IPS-NIHi7 (cell line): Measurements from ENCODE around the gene RABL6.
"Not testable (repeated sequence)": the region's sequence is repeated elsewhere in the genome, so short reads cannot be mapped to it uniquely, and the experiment has no call there.

Experiments
- DNase-seq: peaks from one replicate; pipeline ENCODE4 v3.0.0; 2012; ENCODE audit warnings: mixed read lengths; ENCODE audit errors: extremely low spot score

RABL6 gene

DNA sequence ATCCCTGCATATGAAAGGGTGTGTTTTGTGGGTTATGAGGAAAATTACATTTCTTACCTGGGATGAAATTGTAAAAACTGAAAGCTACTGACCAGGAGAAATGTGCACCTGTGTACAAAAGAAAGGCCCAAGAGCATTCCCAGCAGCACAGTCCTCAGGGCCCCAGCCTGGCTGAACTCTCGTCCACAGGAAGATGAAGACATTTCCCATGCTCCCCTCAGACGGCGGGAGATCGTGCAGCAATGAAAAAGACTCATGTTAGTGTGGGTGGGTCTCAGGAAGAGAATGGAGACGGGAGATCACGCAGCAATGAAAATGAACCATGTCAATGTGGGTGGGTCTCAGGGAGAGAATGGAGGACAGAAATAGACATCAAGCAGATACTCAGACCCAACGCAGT lies 30.8 kb upstream of the RABL6 start:
- DNase-seq, result no peak

DNA sequence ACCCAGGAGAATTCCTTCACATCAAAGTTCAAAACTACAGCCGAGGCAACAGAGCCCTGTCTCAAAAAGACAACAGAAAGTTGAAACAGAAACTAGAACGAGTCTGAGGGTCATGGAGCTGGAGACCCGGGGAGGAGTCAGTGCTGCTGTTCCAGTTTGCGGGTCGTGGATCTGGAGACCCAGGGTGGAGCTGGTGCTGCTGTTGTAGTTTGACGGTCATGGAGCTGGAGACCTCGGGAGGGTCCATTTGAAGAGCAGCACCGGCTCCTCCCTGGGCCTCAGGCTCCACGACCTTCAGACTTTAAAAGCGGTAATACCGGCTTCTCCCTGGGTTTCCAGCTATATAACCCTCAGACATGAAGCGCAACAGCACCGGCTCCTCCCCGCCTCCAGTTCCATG lies 30.4 kb upstream of the RABL6 start:
- DNase-seq, result no peak

DNA sequence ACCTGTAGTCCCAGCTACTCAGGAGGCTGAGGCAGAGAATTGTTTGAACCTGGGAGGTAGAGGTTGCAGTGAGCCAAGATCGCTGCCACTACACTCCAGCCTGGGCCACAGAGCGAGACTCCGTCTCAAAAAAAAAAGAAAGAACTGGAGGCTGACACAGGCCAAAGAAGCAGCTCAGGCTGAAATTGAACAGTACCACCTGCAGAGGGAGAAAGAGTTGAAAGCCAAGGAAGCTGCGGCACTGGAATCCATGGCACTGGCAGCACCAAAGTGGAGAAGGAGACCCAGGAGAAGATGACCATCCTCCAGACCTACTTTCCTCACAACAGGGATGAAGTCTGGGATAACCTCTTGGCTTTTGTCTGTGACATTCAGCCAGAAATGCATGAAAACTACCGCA lies 27.9 kb upstream of the RABL6 start:
- no peak for DNase-seq

DNA sequence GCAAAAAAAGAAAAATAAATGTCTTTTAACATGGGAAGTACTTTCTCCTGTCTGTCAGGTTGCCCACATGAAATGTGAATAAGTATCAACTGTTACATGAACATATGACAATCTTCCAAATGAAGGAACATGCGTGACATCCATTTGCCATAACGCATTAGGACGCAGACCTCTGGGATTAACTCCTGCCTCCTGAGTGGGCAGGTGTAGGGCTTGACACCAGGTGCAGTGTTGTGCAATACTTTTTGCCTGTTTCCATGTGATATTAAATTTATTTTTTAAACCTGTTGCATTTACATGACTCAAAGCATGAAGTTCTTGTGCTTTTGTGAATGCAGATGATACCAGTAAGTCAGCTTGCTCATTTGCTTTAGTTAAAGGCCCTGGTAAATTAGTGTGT lies 25.3 kb upstream of the RABL6 start:
- DNase-seq, result no peak

DNA sequence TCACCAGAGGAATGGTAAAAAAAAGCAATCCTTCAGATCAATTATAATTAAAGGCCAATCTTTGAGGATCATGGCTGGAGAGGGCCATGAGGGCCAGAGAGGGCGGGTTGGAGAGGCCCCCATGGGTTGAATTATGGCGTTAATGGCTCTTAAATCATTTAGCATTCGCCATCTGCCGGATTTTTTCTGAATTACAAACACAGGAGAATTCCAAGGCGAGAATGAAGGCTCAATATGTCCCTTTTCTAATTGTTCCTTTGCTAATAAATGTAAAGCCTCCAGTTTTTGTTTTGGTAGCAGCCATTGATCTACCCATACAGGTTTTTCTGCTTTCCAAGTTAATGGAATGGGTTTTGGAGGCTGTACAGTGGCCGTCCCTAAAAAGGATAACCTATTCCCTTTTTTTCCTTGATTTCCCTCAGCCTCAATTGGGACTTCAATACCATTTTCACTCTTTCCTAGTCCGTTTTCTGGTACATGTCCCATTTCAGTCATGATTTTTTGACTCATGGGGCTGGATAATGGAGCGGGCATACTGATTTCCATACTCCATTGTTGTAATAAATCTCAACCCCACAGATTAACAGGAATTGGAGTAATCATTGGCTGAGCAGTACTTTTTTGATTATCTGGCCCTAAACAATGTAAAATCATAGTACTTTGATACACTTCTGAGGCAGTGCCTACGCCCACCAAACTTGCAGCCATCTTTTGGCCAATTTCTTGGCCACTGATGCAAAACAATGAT lies 23.3 kb upstream of the RABL6 start:
- DNase-seq, result no peak

DNA sequence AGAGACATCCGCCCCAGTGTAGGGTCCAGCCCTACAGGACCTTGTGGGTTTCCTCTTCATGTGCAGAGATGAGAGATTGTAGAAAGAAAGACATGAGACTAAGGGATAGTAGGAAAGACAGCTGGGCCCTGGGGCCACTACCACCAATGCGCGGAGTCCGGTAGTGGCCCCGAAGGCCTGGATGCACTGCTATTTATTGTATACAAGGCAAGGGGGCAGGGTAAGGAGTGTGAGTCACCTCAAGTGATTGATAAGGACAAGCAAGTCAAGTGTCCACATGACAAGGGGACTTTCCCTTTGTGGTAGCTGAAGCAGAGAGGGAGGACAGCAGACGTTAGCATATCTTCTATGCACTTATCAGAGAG lies 22.8 kb upstream of the RABL6 start:
- no peak for DNase-seq

DNA sequence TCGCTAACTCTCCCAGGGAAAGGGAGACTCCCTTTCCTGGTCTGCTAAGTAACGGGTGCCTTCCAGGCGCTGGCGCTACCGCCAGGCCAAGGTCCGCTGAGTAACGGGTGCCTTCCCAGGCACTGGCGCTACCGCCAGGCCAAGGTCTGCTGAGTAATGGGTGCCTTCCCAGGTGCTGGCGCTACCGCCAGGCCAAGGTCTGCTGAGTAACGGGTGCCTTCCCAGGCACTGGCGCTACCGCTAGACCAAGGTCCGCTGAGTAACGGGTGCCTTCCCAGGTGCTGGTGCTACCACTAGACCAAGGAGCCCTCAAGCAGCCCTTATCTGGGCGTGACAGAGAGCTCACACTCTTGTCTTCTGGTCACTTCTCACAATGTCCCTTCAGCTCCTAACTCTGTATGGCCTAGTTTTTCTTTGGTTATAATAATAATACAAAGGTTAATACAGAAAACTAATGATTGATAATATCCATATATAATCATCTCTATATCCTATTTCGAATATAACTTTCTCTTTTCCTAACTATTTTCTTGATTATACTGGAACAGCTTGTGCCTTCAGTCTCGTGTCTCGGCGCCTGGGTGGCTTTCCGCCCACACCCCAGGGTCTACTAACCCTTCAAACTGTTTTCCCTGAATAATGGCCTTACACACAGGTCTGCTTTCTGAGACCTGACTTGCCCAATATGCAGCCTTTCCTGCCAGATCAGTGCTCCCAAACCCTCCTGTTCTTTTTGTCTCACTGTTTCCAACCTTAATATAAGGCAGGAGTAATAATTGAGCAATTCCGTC lies 22.0 kb upstream of the RABL6 start:
- not testable (repeated sequence) for DNase-seq

DNA sequence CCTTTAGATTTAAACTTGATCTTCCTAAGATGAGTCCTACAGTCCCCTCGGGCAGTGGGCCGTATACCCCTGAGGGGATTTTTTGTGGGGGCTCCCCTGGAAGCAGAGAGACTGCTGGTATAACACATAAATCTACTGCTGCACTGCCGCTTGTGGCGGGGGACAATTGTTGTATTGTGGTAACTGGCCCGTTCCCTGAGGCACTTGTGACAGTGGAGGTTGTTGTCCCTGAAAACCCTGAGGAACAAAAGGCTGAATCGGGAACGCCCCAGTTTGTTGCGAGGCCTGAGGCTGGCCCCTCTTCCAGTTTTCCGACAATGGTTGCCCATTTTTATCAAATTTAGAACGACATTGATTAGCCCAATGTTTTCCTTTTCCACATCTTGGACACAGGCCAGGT lies 21.3 kb upstream of the RABL6 start:
- DNase-seq, result no peak

DNA sequence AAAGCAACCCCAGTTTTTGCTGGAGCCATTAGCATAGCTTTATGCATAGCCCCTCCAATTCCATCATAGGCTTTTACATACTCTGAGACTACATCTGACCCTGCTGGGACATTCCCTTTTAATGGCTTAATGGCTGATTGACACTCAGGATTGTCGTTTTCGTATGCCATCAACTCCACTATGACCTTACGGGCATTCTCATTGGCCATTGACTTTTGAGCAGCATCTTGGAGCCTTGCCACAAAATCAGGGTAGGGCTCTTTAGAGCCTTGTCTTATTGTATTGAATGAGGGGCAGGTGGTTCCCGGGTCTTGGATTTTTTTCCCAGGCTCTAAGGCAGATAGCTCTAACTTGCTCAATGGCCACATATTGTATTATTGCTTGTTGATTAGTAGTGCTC lies 20.8 kb upstream of the RABL6 start:
- not testable (repeated sequence) for DNase-seq

DNA sequence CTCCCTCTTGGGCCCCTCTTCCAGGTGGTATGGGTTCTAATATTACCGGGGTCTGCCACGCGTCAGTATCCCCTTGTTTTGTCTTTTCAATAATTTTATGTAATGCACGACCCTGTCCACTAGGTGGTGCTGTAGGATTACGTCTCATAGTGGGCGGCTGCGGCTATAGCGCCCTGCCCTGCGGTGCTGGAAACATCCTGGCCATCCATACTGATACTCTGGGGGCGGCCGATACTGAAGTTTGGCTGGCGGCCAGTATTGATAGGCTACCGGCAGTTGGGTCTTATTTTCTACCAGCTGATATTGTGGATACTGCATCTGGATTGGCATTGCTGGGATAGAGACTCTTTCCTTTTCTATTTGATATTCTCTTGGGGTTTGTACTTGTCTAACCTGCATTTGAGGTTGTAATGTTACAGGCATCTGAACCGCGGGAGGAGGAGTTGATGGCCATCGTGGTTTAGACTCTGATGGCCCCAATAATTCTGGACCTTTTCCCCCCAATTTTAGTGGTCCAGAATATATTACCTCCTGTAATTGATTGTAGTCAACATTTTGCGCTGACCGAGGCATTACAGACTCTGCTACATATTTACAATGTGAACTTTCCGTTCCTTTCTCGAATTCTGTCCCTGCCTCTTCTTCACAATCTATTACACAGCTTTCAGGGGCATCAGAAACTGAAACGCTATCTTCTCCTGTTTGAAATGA lies 19.9 kb upstream of the RABL6 start:
- DNase-seq, result peak; percentile 72

DNA sequence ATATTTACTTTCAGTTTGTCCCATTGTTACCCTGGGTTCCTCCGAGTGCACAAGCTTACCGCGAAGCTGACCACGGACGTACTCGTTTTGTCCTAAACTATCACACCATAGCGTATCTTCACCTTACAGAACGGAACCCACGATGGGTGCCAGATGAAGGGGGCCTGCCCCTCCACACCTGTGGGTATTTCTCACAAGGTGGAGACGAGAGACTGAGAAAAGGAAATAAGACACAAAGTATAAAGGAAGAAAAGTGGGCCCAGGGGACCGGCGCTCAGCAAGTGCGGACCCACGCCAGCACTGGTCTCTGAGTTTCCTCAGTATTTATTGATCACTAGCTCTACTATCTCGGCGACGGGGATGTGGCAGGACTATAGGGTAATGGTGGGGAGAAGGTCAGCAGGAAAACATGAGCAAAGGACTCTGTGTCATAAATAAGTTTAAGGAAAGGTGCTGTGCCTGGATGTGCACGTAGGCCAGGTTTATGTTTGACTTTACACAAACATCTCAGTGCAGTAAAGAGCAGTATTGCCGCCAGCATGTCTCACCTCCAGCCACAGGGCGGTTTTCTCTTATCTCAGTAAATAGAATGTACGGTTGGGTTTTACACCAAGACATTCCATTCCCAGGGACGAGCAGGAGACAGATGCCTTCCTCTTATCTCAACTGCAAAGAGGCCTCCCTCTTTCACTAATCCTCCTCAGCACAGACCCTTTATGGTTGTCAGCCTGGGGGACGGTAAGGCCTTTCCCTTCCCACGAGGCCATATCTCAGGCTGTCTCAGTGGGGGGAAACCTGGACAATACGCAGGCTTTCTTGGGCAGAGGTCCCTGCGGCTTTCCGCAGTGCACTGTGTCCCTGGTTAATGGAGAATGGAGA lies 18.9 kb upstream of the RABL6 start:
- not testable (repeated sequence) for DNase-seq

DNA sequence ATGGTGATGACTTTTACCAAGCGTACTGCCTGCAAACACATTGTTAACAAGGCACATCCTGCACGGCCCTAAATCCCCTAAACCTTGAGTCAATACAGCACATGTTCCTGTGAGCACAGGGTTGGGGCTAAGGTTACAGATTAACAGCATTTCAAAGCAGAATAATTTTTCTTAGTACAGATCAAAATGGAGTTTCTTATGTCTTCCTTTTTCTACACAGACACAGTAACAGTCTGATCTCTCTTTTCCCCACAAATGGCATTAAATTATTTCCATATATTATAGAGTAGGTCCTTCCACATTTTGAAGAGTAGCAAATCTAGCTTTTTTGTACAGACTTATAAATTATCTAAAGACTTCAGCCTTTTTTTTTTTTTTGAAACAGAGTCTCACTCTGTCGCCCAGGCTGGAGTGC lies 18.2 kb upstream of the RABL6 start:
- DNase-seq, result no peak

DNA sequence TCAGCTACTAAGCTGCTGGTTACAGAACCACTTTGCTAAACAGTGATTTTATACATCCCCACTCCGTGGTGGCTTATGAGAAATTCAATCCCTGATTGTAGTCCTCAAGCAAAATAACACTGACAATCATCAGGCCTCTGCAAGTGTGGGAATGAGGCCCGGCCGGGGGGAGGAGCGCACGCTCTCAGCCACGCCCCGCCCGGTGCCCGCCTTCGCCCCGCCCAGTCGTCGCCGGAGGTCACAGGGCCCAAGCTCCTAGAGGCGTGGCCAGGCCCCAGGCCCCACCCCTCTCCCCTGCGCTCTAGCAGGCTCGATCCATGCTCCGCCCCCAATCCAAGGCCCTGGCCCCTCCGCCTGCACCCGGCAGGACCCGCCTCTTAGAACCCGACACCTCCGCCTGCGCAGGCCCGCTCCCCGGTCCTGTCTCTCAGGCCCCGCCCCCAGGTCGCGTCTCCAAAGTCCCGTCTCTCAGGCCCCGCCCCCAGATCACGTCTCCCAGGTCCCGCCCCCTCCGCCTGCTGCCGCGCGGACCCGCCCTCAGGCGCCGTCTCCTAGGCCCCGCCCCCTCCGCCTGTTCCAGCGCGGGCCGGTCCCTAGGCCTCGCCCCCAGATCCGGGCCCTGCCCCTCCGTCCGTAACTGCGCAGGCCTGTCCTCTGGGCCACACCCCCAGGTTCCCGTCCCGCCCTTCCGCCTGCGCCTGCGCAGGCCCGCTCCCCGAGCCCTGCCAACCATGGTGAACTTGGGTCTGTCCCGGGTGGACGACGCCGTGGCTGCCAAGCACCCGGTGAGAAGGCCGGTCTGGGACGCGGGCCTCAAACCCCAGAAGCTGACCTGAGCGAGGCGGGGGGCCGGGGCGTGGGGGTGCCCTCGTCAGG lies 16.9 kb upstream of the RABL6 start, which contains the start of gene TMEM141:
Gene TMEM141, plus strand, starts transcription at position 705 of the 876 bp plus-strand sequence. Its CDS starts 27 bp downstream, at position 732.
- DNase-seq, result peak; percentile 94

DNA sequence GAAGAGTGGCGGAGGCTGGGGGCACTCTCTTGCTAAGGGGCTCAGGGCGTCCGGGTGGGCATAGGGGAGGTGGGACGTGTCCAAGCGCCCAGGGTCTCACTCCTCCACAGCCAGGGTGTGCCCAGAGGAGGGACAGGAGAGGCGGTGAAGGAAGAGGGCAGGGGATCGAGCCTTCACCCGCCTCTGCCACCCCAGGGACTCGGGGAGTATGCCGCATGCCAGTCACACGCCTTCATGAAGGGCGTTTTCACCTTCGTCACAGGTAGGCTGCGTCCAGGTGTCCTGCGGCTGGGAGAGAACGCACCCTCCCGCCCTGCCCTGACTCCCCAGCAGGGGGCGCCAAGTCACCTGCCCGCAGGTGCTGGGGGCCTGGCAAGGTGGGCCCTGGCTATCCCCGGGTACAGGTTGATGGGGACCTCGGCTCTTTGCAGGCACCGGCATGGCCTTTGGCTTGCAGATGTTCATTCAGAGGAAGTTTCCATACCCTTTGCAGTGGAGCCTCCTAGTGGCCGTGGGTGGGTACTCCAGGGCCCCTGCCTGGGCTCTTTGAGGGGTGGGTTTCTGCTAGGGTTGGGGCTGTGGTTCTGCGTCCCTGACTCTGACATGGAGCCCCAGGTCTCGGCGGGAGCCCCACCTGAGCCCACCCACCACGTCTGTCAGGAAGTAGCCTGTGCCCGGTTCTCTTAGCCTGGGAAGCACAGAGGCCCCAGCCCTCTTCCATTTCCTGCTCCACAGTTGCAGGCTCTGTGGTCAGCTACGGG lies 16.1 kb upstream of the RABL6 start:
- peak; percentile 67 for DNase-seq

DNA sequence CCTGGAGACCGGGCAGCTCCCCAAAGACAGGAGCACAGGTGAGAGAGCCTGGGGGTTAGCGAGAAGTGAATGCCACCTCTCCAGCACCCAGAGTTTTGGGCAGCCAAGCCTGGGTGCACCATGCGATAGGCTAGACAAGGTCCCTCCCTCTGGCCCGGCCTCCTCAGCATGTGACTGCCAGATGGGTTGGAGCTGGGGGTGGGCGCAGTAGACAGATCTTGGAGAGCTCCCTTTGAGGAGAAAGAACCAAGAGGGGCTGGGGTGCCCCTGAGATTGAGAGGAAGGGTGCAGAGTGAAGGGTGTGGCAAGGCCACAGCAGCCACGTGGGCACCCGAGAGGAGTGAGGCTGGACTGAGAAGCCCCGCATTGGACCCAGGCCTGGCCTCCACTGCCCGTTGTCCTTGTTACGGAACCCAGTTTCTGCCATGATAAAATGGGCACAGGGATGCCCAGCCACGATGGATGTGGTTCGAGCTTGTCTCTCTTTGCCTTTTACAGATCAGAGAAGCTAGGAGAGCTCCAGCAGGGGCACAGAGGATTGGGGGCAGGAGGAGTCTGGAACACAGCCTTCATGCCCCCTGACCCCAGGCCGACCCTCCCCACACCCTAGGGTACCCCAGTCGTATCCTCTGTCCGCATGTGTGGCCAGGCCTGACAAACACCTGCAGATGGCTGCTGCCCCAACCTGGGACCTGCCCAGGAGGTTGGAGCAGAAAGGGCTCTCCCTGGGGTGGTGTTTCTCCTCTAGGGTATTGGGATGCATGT lies 15.2 kb upstream of the RABL6 start:
- no peak for DNase-seq

DNA sequence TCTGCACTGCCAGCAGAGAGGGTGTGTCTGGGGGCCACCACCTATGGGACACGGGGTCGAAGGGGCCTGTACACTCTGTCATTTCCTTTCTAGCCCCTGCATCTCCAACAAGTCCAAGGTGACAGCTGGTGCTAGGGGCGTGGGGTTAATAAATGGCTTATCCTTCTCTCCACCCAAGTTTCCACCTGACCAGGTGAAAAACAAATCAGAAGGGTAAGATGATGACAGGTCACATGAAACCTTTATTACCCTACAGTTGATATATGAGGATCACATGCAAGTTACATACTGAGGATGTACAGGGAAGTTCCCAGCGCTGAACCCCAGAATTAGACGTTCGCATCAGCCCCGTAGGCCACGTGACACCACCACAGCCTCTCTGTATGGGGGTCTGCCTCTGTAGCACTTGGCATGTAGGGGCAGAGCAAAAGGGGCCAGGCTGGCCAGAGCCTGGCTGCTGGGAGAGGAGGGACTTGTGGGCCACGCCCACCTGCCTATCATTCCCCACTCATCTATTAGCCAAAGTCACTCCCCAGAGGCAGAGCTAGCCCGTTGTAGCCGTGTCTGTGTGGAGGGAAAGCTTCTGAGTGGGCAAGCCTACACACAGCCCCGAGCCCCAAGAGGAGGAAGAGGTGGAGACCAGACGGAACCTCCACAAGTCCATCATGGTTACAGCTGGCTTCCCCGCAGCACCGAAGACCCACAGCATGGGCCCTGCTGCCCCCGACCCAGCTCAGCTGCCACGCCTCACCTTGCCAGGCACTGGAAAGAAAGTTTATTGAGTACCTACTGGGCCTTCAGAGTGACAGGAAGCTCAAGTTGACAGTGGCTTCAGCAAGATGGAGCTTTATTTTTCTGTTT lies 14.4 kb upstream of the RABL6 start:
- no peak for DNase-seq

DNA sequence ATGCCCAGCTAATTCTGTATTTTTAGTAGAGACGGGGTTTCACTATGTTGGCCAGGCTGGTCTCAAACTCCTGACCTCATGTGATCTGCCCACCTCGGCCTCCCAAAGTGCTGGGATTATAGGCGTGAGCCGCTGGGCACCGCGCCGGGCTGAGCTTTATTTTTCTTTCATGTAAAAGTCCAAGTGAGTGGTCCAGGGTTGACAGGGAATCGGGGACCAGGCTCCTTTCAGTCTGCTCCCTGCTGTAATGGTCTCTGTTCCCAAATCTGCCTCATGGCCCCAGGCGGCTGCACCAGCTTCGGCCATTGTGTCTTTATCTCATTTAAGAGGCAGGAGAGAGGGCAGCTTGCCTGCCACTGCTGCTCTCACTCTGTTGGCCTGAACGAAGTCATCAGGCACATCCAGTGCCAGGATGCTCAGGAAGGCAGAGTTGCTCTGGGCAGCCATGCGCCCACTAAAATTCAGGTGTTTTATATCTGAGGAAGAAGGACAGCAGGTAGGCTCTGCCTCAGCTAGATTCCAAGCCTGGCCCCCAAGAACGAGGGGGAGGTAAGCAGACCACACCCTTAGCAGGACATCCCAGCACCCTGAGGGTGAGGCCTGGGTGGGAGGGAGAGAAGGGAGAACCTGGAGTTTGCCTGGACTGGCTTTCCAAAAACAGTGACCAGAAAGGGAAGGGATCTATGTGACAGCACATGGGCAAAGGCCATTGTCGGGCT lies 13.3 kb upstream of the RABL6 start:
- no peak for DNase-seq

DNA sequence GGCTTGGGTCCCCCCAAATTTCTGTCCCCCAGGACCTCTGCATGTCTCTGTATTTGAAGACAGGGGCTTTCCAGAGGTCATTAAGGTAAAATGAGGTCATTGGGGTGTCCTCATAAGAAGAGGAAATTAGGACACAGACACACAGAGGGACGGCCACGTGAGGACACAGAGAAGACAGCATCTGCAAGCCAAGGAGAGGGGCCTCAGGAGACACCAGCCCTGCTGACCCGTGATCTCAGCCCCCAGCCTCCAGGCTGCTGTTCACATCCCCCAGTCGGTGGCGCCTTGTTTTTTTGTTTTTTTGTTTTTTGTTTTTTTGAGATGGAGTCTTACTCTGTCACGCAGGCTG lies 12.8 kb upstream of the RABL6 start:
- DNase-seq, result no peak
